LNCAP (cell line): ENCODE results near the gene NIN.

ENCODE experiments used
- TF ChIP-seq, protein P1 (sequence below): fragments of 450-650 bp; IDR thresholded peaks from 2 replicates; pipeline ENCODE4 v1.5.1; 2017; ENCODE audit warnings: mild to moderate bottlenecking

The NIN gene

DNA sequence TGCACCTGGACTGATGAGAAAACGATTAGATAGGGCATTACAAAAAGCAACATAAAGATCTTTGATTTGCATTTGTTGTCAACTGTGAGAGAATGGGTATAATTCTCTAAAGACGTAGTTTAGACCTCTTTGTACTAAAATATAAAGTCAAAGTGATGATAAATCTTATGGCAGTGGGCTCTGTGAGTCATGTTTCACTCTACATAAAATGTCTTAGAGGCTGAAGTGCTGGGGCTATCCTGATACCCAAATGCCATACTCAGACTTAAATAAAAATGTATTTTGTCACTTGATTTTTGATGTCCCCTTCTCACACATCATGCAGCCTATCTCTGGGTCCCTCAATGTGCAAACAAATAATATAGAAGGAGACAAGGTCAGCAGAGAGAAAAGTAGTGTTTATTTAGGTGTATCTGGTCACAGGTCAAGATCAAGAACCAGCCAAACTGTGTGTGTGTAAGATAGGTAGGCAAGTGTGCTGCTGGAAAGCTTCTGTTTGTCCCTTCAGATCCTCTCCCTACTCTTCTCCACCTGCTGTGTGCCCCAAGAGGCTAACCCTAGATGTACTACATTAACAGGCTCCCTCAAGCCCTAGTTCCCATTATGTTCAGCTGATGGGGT, 7.0 kb upstream of the NIN start:
- TF ChIP-seq, protein P1, sequence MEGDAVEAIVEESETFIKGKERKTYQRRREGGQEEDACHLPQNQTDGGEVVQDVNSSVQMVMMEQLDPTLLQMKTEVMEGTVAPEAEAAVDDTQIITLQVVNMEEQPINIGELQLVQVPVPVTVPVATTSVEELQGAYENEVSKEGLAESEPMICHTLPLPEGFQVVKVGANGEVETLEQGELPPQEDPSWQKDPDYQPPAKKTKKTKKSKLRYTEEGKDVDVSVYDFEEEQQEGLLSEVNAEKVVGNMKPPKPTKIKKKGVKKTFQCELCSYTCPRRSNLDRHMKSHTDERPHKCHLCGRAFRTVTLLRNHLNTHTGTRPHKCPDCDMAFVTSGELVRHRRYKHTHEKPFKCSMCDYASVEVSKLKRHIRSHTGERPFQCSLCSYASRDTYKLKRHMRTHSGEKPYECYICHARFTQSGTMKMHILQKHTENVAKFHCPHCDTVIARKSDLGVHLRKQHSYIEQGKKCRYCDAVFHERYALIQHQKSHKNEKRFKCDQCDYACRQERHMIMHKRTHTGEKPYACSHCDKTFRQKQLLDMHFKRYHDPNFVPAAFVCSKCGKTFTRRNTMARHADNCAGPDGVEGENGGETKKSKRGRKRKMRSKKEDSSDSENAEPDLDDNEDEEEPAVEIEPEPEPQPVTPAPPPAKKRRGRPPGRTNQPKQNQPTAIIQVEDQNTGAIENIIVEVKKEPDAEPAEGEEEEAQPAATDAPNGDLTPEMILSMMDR: no peak

DNA sequence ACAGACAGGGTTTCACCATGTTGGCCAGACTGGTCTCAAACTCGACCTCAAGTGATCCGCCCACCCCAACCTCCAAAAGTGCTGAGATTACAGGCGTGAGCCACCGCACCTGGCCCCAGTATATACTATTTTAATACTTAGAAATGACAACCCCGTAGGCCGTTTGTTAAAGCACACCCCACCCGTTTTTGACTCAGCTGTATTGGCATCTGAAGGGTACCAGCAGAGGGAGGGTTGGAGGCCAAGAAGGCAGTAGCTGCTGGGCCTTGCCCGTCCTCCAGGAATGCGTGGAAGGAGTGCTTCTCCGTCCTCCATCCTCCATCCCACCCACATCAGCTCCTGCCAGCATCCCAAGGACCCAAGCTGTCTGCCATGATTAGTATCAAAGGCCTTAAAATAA, 6.3 kb upstream of the NIN start:
- TF ChIP-seq, protein P1: no peak

DNA sequence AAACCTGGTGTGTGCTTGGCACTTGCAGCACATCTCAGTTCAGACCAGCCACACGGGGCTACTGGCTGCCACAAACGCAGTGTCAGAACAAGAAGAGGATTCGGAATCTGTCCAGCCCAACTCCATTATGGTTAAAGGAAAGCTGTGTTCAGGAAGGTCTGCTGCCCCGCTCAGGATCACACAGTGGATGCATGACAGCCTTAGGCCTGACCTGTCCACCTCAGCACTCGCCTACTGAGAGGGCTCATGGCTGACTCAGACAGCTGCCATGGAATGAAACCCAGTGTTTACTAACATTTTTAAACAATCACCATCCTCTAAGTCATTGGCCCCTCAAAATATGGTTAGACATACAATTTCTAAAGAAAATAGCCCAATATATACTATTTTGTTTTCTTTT, 5.6 kb upstream of the NIN start:
- TF ChIP-seq, protein P1: no peak

DNA sequence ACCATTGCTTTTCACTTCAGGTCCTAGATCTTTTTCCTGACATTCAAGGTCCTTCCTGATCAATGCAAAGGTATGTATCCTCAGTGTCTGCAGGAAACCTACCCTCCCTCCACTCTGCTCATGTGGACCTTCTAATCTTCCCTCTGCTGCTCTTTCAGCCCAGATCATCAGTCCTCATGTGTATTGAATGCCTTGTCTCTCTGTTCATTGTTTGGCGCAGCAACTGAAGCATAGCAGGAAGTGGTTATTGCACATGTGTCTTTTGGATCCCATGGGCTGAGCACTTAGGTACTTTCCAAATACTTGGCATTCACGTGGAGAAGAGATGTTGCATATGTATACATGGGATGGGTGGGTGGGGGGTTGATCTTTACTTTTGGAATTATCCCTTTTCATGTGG, 4.3 kb upstream of the NIN start:
- TF ChIP-seq, protein P1: no peak

DNA sequence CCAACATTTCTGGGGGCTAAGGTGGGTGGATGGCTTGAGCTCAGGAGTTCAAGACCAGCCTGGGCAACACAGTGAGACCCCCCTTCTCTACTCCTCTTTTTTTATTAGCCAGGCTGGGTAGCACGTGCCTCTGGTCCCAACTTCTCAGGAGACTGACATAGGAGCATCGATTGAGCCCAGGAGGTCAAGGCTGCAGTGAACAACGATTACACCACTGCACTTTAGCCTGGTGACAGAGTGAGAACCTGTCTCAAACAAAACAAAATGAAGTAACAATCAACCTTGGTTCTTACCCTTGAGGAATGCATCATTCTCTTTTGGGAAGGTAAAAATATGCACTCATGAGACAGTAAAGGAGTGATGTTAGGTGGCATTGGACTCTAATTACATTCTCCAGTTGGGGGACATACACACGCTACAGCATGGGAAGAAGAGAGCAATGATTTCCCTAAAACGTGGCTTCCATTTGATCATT, 3.9 kb upstream of the NIN start:
- TF ChIP-seq, protein P1: no peak

DNA sequence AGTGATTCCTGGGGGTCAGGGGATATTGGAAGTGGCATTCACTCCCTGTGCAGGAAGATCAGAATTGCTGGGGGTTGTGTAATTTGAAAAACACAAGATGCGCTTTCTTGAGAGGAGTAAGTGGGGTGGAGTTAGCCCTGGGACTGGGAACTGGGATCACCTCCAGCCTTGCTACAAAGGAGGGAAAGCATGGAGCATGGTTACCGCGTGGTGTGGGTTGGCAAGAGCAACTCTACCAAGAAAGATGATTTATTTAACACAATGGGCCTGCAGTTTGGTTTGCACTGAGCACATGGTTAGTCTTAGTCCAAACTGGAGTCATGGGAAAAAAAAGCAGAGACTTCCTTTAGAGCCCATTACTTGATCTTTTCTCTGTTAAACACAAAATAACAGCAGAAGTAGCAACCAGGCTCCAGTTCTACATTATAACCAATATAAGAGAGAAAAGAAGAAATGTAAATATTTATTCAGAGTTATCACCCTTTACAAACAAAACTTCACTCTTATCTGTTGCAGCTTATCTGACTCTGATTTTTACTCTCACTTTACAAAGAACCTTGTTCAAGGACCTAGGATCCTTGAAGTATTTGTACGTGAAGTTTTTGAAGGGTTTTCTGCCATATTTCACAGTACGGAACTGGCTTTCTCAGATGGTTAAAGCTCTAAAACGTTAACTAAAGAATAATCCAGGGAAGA, 2.1 kb upstream of the NIN start:
- TF ChIP-seq, protein P1: no peak

DNA sequence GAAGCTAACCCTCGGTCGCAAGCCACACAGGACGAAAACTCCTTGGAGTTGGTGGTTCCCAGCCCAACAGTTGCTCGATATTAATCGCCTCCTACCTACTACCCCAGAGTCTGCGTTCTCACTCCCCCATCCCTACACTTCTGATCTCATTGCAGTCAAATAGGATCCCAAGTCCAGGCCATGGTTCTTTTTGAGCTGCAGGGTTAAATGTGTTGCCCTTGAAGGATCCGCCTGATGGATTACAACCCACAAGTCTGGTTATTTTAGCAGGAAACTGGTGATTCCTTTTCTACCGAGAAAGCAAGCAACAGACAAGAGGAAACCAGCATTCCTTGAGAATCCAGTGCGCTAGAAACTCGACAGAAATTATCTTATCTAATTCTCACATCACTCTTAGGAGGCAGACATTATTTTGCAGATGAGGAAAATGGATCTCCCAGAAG, 785 bp upstream of the NIN start:
- TF ChIP-seq, protein P1: no peak
